Measurements from ENCODE around the gene MBD2. TPM values are rescaled to one million over a fixed set of nuclear protein-coding genes. Genes with fewer than 3 reads are reported as not detected.

Gene MBD2
- total and polyA plus RNA-seq, 2 of the 8 experiments (the other 6 are each of a cell fraction or from before 2014, with no cell fraction given): 36.2 to 52.7 TPM

DNA sequence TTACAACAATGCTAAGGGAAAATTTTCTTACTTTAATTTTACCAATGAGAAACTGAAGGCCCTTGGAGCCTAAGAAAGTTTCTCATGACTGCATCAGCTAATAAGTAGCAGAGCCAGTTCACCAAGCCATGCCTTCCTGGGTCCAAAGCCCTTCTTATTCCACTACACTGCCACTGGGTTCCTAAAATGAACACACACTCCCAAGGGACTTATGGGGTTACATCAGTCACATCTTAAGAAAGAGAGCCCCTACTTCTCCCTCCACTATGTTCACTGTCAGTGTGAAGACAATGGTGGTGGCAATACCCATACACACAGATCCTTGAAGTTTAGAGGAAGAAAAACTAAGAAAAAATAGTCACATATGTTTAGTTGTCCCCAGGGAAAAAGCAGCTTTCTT is 20.6 kb downstream of the MBD2 start:
- TF ChIP-seq SIX5 (IDR thresholded peaks at IDR 0.05; ENCODE audit: low read depth, low read length) (no peak), TBP (IDR thresholded peaks at IDR 0.05; ENCODE audit: low read depth, low read length) (no peak), SAP30 (IDR thresholded peaks at IDR 0.05; ENCODE audit: insufficient read depth, insufficient replicate concordance, low read length) (no peak), CBX5 (IDR thresholded peaks at IDR 0.05; ENCODE audit: low read depth, low read length) (no peak), NANOG (IDR thresholded peaks at IDR 0.05; ENCODE audit: insufficient read depth, low read depth, low read length, poor library complexity, severe bottlenecking) (no peak), TEAD4 (IDR thresholded peaks at IDR 0.05; ENCODE audit: low read depth, low read length) (no peak), SP4 (IDR thresholded peaks at IDR 0.05; ENCODE audit: low read length) (no peak), TAF7 (optimal IDR thresholded peaks at IDR 0.05; ENCODE audit: borderline replicate concordance, low read depth, low read length) (no peak)
- TF ChIP-seq, protein P1, sequence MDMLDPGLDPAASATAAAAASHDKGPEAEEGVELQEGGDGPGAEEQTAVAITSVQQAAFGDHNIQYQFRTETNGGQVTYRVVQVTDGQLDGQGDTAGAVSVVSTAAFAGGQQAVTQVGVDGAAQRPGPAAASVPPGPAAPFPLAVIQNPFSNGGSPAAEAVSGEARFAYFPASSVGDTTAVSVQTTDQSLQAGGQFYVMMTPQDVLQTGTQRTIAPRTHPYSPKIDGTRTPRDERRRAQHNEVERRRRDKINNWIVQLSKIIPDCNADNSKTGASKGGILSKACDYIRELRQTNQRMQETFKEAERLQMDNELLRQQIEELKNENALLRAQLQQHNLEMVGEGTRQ (IDR thresholded peaks at IDR 0.05; ENCODE audit: low read length): no peak
- Histone ChIP-seq H3K18ac (ENCODE audit: extremely low read depth, low read length) (no peak overlapping the region), H3K79me2 (ENCODE audit: control insufficient read depth in 1 of 2, insufficient read depth in 2 of 2, low read length in 2 of 2) (peaks cover 2 to 43% of the 10 kb centered on the region in 2 experiments; a peak in 3 of 4 replicates), H4K91ac (replicated peaks; ENCODE audit: insufficient read length, low read length) (no peak overlapping the region), H4K20me1 (replicated peaks in 1 of 2; ENCODE audit: control insufficient read depth in 1 of 2, insufficient read depth in 2 of 2, low read length in 2 of 2) (peaks cover 0 to 8% of the 10 kb centered on the region in 2 experiments), H2BK20ac (ENCODE audit: low read length) (no peak overlapping the region), H2BK5ac (ENCODE audit: low read depth, low read length) (no peak overlapping the region), H3K4me3 (ENCODE audit: extremely low read depth in 1 of 4, insufficient read depth in 2 of 4, low read depth in 3 of 4, low read length in 4 of 4) (no peak overlapping the region), H3K79me1 (ENCODE audit: low read depth, low read length) (no peaks in the 10 kb centered on the region; the same call in 1 of the 2 replicates), H2BK120ac (replicated peaks; ENCODE audit: low read depth, low read length) (no peak overlapping the region), H3K4me1 (replicated peaks in 1 of 4; ENCODE audit: control insufficient read depth in 3 of 4, insufficient read depth in 4 of 4, low read length in 3 of 4) (no peaks in the 10 kb centered on the region; a peak in 1 of 7 replicates), H3K27me3 (replicated peaks in 1 of 4; ENCODE audit: control insufficient read depth in 3 of 4, extremely low read depth in 1 of 4, insufficient read depth in 3 of 4, low read length in 3 of 4) (no peaks in the 10 kb centered on the region), H3K36me3 (ENCODE audit: control insufficient read depth in 2 of 4, insufficient read depth in 4 of 4, low read length in 3 of 4) (peaks cover 0 to 29% (median 16%) of the 10 kb centered on the region in 4 experiments; a peak in 6 of 8 replicates), H3K27ac (ENCODE audit: low read depth, low read length) (no peak overlapping the region), H3K23ac (ENCODE audit: insufficient read length) (no peak overlapping the region), H3K9ac (replicated peaks in 1 of 4; ENCODE audit: extremely low read depth in 1 of 4, low read depth in 3 of 4, low read length in 3 of 4) (no peak overlapping the region), H3K56ac (replicated peaks; ENCODE audit: insufficient read length, low read depth, low read length) (no peak overlapping the region), H4K8ac (ENCODE audit: extremely low read depth, insufficient read depth, low read length) (no peak overlapping the region), H3K4ac (replicated peaks; ENCODE audit: insufficient read length, low read depth, low read length) (no peak overlapping the region), H3K4me2 (ENCODE audit: insufficient read depth in 1 of 2, low read depth in 2 of 2, low read length in 2 of 2) (no peak overlapping the region), H3K9me3 (ENCODE audit: insufficient read depth in 2 of 2, low read depth in 1 of 2, low read length in 1 of 2) (no peaks in the 10 kb centered on the region), H3K14ac (ENCODE audit: insufficient read length) (no peak overlapping the region), H2AFZ (ENCODE audit: low read length) (no peak overlapping the region), H2BK12ac (ENCODE audit: low read depth, low read length) (no peak overlapping the region), H2BK15ac (ENCODE audit: low read length) (no peak overlapping the region), H3K23me2 (ENCODE audit: low read depth, low read length) (no peaks in the 10 kb centered on the region; the same call in 1 of the 2 replicates), H2AK5ac (ENCODE audit: low read depth, low read length) (no peak overlapping the region), H4K5ac (ENCODE audit: insufficient read length, low read depth, low read length) (no peak overlapping the region)
- DNase-seq (ENCODE audit: low read depth in 1 of 2, low spot score in 2 of 2) (no peak), FAIRE-seq (no peak)
- ChIA-PET POLR2A (ENCODE audit: partially characterized antibody) (no interaction called here), CTCF (ENCODE audit: partially characterized antibody) (interaction anchor here (0.8 to 1.9 kb wide), 3 partner anchors 19 to 372 kb away, joined by 3 to 4 read pairs (median 3); no protein-coding TSS in a partner anchor)

Data from H1 (cell line).